ENCODE data around the gene PEA15.

Gene PEA15

DNA sequence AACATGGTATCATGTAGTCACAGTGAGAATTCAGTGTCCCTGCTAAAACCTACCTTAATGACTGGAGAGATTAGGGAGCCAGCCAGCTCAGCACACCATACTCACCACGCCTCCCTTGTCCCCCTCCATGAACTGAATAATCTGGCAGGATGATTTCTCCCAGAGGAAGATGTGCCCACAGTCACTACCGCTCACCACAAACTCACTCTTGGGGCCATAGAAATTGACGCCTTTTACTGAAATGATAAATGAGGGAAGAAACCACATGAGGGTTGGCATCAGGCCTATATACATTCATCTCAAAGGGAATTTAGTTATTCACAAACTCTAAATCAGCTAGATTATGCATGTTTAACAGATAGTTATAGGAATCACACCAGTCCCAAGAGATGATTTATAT is 17.4 kb downstream of the PEA15 start:
- ChIA-PET CTCF (interaction anchor here (0.6 to 6.2 kb wide), 6 partner anchors 29 to 988 kb away, joined by 3 to 94 read pairs (median 4); partner anchors contain the start of gene CASQ1), POLR2A (interaction anchor here (0.8 kb wide), 1 partner anchor 10 kb away, joined by 5 read pairs; no protein-coding TSS in a partner anchor)
- Histone ChIP-seq H3K9me3 (ENCODE audit: control insufficient read depth, insufficient read depth, low read depth, low read length) (no peaks in the 10 kb centered on the region), H3K4me1 (ENCODE audit: control insufficient read depth, insufficient read depth, low read length) (no peaks in the 10 kb centered on the region), H3K36me3 (ENCODE audit: control insufficient read depth in 2 of 2, insufficient read depth in 1 of 2, low read length in 2 of 2) (peaks cover 43 to 100% of the 10 kb centered on the region in 2 experiments), H3K27ac (ENCODE audit: extremely low read depth, low read depth, low read length) (no peak overlapping the region), H3K4me3 (ENCODE audit: low read depth, low read length) (no peak overlapping the region)
- TF ChIP-seq ZNF19 (tag by site-specific recombination; IDR thresholded peaks at IDR 0.05; ENCODE audit: low read depth) (no peak), ZBTB44 (tag by site-specific recombination; IDR thresholded peaks at IDR 0.05) (no peak), ZBTB17 (tag by site-specific recombination; IDR thresholded peaks at IDR 0.05) (no peak), ZNF76 (tag by site-specific recombination; IDR thresholded peaks at IDR 0.05; ENCODE audit: borderline replicate concordance, low read depth) (no peak), ZNF184 (tag by site-specific recombination; IDR thresholded peaks at IDR 0.05) (no peak), ZBTB1 (tag by site-specific recombination; IDR thresholded peaks at IDR 0.05) (no peak)
- TF ChIP-seq, protein P1, sequence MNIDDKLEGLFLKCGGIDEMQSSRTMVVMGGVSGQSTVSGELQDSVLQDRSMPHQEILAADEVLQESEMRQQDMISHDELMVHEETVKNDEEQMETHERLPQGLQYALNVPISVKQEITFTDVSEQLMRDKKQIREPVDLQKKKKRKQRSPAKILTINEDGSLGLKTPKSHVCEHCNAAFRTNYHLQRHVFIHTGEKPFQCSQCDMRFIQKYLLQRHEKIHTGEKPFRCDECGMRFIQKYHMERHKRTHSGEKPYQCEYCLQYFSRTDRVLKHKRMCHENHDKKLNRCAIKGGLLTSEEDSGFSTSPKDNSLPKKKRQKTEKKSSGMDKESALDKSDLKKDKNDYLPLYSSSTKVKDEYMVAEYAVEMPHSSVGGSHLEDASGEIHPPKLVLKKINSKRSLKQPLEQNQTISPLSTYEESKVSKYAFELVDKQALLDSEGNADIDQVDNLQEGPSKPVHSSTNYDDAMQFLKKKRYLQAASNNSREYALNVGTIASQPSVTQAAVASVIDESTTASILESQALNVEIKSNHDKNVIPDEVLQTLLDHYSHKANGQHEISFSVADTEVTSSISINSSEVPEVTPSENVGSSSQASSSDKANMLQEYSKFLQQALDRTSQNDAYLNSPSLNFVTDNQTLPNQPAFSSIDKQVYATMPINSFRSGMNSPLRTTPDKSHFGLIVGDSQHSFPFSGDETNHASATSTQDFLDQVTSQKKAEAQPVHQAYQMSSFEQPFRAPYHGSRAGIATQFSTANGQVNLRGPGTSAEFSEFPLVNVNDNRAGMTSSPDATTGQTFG (tag by site-specific recombination; IDR thresholded peaks at IDR 0.05; ENCODE audit: borderline replicate concordance): no peak

- CTCF ChIA-PET: interaction anchor here (1.1 to 1.4 kb wide), 3 partner anchors 28 to 139 kb away, joined by 3 to 4 read pairs (median 3); no protein-coding TSS in a partner anchor
- no peaks in the 10 kb centered on the region for H3K9me3 ChIP-seq (ENCODE audit: control insufficient read depth, insufficient read depth, low read depth, low read length)
- peaks cover 57 to 99% of the 10 kb centered on the region in 2 experiments for H3K36me3 ChIP-seq (ENCODE audit: control insufficient read depth in 2 of 2, insufficient read depth in 1 of 2, low read length in 2 of 2)
- H3K4me3 ChIP-seq (ENCODE audit: low read depth, low read length): no peak overlapping the region
- H3K27ac ChIP-seq (ENCODE audit: extremely low read depth, low read depth, low read length): no peak overlapping the region
- POLR2A ChIA-PET: no interaction called here
- TF ChIP-seq ZNF292 (tag by site-specific recombination; IDR thresholded peaks at IDR 0.05; ENCODE audit: borderline replicate concordance, low read depth) (no peak), GFI1B (tag by site-specific recombination; IDR thresholded peaks at IDR 0.05) (no peak)
- H3K4me1 ChIP-seq (ENCODE audit: control insufficient read depth, insufficient read depth, low read length): no peaks in the 10 kb centered on the region
Observed at GRCh38 chr1:160224606-160225005, 19.4 kb downstream of the PEA15 start.

DNA sequence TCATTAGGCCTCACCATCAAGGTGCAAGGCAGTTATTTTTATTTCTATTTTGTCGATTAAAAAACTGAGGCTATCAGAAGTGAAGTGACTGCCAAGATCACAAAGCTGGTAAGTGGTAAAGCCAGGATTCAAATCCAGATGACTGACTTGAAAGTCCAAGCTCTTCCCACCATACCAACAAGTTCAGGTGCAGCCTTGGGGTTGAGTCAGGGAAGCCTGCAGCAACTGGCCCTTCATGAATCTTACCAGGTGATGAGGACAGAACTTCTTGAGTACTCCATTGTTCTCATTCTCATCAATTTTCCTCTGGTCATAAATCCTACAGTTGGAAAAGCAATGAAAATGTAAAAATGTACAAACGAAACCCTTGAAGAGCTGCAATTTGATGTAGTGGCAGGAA is 20.2 kb downstream of the PEA15 start:
- CTCF ChIA-PET: interaction anchor here (0.6 to 2.5 kb wide), 6 partner anchors 16 to 140 kb away, joined by 3 to 6 read pairs (median 4); no protein-coding TSS in a partner anchor
- no peak overlapping the region for H3K4me3 ChIP-seq (ENCODE audit: low read depth, low read length)
- no peak overlapping the region for H3K27ac ChIP-seq (ENCODE audit: extremely low read depth, low read depth, low read length)
- peaks cover 64 to 99% of the 10 kb centered on the region in 2 experiments for H3K36me3 ChIP-seq (ENCODE audit: control insufficient read depth in 2 of 2, insufficient read depth in 1 of 2, low read length in 2 of 2)
- POLR2A ChIA-PET: interaction anchor here (0.9 kb wide), 1 partner anchor 28 kb away, joined by 4 read pairs; no protein-coding TSS in a partner anchor
- H3K4me1 ChIP-seq (ENCODE audit: control insufficient read depth, insufficient read depth, low read length): no peaks in the 10 kb centered on the region
- H3K9me3 ChIP-seq (ENCODE audit: control insufficient read depth, insufficient read depth, low read depth, low read length): no peaks in the 10 kb centered on the region
- TF ChIP-seq ZNF473 (tag by site-specific recombination; IDR thresholded peaks at IDR 0.05): no peak
- TF ChIP-seq ZNF549 (tag by site-specific recombination; IDR thresholded peaks at IDR 0.05): no peak
- TF ChIP-seq PRDM6 (tag by site-specific recombination; IDR thresholded peaks at IDR 0.05): no peak
- TF ChIP-seq ZNF10 (tag by site-specific recombination; IDR thresholded peaks at IDR 0.05): no peak
- no peak for TF ChIP-seq ZNF510 (tag by site-specific recombination; IDR thresholded peaks at IDR 0.05; ENCODE audit: insufficient replicate concordance)
- TF ChIP-seq, protein P2, sequence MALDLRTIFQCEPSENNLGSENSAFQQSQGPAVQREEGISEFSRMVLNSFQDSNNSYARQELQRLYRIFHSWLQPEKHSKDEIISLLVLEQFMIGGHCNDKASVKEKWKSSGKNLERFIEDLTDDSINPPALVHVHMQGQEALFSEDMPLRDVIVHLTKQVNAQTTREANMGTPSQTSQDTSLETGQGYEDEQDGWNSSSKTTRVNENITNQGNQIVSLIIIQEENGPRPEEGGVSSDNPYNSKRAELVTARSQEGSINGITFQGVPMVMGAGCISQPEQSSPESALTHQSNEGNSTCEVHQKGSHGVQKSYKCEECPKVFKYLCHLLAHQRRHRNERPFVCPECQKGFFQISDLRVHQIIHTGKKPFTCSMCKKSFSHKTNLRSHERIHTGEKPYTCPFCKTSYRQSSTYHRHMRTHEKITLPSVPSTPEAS (tag by site-specific recombination; IDR thresholded peaks at IDR 0.05): no peak
- TF ChIP-seq ZFP69B (tag by site-specific recombination; IDR thresholded peaks at IDR 0.05): no peak
- no peak for TF ChIP-seq ZNF701 (tag by site-specific recombination; IDR thresholded peaks at IDR 0.05)
- TF ChIP-seq, protein P3, sequence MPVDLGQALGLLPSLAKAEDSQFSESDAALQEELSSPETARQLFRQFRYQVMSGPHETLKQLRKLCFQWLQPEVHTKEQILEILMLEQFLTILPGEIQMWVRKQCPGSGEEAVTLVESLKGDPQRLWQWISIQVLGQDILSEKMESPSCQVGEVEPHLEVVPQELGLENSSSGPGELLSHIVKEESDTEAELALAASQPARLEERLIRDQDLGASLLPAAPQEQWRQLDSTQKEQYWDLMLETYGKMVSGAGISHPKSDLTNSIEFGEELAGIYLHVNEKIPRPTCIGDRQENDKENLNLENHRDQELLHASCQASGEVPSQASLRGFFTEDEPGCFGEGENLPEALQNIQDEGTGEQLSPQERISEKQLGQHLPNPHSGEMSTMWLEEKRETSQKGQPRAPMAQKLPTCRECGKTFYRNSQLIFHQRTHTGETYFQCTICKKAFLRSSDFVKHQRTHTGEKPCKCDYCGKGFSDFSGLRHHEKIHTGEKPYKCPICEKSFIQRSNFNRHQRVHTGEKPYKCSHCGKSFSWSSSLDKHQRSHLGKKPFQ (tag by site-specific recombination; IDR thresholded peaks at IDR 0.05): no peak
- TF ChIP-seq KLF7 (tag by site-specific recombination; IDR thresholded peaks at IDR 0.05; ENCODE audit: borderline replicate concordance): no peak
- TF ChIP-seq TCF7L2 (IDR thresholded peaks at IDR 0.05; ENCODE audit: borderline replicate concordance, low read depth, low read length): no peak
- TF ChIP-seq CTCF (tag by site-specific recombination; IDR thresholded peaks at IDR 0.05): no peak
